Hepatic stellate cell (primary cell): Measurements from ENCODE around the gene LTBP2.

ENCODE experiments used
- DNase-seq: peaks from one replicate; pipeline ENCODE4 v3.0.0; 2011; ENCODE audit warnings: low spot score

The LTBP2 gene

DNA sequence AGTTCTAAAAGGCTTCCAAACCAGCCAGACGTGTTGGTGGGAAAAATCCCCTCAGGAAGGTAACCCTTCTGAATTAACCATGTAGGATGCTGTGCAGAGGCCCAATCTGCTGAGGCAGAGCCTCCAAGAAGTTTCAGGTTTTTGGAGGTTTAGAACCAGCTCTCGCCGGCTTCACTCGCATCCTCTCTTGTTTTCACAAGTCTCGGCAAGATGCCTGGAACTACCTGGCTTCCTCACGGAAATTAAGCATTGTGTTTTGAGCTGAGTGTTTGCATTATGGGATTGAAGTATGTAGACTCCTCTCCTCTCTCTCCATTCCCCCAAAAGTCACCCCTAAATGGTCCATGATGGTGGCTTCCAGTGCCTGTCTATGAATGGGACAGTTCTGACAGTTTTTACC lies 20.6 kb downstream of the LTBP2 start:
- no peak for DNase-seq

DNA sequence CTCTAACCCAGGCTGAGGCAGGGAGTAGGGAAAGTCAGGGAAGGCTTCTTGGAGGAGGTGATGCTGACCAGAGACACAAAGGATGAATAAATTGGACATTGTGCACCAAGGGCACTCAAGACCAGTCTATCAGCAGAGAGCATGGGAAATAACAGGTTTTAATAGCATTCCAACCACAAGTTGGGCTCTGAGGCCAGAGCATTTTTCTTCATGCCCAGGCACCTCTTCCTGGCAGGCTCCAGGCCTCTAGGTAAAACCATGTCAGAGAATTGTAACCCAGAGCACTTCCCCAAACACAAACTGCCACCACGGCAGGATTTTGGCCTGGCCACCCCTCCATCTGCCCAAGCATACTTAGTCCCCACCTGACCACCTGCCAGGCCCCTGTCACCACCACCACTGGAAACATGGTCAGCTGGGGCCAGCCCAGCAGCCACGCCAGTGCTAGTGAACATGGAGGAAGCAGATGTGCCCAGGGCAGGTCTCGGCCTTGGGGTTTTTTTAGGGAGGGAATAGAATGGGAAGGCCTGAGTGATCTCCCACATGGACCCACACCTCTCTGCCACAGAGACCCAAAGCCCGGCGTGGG lies 22.7 kb downstream of the LTBP2 start:
- DNase-seq, result no peak

DNA sequence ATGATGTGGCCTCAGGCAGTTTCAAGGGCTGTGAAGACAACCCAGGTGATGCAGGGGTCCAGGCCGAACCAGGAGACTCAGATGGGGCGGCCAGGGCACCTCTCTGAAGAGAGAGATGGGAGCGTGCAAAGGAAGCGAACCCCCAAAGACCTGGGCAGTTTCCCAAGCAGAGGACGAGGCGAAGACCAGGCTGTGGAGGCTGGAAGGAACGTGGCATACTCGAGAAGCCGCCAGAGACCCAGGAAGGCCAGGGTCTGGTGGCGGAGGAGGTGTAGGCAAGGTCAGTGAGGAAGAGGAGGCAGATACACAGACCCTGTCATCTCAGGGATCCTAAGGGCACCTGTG lies 24.7 kb downstream of the LTBP2 start:
- no peak for DNase-seq

DNA sequence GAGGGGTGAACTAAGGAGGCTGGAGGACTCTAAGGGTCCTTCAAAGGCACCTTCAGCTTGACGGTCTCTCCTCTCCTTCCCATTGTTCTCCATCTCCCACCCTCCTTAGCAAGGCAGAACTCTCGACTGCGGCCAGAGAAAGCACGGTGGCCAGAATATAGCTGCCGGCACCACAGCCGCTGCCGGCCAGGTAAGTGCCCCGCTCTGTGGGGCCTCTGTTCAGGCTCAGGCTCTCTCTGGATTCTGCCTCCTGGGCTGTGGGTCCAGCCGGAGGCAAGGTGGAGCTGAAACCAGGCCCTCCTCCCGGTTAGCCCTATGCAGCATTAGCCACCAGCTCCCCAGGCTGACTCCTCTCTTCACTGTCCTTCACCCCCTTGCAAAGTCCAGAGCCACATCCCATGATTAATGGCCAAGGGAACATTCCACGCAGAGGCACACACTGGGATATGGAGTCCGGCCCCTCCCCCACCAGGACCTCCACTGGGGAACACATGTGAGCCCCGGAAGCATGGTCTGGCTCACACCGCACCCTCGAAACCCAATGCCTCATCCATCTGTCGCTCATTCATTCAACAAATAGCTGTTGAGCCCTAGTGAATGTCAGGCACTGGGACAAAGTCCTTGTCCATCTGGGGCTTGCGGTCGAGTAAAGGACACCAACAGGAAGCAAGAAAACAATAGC lies 25.2 kb downstream of the LTBP2 start:
- no peak for DNase-seq

DNA sequence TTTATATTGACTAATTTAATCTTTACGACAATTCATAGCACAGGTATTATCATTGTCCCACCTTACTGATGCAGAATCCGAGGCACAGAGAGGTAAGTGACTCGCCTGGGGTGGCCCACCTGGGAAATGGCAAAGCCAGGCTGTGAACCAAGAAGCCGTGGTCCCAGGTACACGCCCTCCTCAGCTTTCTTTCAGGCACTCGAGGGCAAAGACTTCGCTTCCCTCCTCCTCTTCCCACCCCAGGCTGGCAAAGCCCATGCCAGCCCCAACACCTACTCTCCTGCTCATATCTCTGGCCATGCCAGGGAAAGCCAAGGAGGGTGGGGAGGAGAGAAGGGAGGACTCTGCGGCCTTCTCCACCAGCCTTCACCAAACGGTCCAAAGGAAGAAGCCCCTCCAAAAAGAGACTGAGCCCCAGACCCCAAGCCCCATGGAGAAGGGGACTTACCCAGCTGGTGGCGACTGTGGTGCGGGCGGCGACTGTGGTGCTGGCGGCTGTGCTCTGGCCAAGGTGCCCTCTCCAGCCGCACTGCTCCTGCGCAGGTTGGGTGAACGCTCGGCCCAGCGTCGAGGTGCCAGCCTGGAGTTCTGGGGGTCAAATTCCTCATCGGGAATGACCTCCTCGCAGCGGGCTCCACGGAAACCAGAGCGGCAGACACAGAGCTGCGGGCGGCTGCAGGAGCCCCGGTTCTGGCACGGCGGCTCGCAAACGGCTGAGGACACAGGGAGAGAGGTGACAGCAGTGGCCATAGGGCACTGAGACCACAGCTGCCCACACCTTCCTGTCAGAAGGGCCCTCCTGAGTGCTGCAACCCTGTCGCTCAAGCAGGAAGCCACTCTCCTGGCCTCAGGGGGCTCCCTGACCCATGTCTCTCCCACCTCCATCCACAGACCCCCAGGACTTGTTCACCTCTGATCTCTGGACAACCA lies 26.4 kb downstream of the LTBP2 start:
- no peak for DNase-seq

DNA sequence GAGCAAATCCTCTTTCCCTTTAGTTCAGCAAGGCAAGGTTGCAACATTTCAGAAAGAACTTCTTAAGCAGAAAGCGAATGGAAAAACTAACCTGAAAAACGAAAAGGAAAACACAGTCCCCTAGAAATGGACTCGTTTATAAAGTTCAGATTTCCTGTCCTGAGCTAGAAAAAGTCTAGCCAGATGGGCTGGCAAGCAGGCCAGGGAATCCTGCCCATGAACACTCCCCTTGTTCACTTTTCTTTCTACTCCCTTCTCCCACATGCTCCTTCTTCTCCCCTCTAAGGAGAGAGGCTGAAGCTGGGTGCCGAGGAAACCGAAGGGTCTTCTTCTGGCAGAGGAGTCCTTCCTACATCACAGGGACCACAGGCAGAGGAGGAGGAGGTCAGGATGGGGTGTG lies 27.1 kb downstream of the LTBP2 start:
- no peak for DNase-seq

DNA sequence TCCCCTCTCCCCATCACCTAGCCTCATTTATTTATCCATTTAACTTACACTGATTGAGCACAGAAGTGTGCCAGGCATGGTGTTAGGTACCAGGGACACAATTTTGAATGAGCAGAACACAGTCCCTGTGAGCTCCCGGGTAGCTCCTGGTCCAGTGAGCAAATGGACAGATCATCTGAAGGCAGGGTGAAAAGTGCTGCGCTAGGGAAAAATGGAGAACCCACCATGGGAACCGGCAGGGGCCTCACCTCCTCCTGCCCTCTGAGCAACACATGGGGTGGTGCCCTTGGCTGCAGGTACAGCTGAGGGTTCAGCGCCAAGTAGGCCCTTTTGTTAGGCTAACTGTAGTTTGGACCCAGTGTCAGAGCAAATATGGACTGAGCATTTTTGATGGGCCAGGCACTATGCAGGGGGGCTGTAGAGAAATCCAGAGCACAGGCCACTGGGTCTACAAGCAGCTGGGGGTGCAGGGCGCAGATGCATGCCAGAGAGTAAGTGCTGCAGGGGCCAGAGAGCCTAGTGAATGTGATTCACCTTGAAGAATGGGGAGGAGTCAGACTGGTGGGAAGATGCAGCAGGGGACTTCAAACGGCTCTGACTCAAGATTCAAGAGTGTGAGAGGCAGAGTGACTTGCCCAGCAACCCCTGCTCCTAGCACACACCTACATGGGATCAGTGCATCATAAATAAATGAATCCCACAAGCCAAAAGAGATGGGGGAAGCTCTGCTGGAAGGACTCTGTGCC lies 28.2 kb downstream of the LTBP2 start:
- DNase-seq, result peak; percentile 78

DNA sequence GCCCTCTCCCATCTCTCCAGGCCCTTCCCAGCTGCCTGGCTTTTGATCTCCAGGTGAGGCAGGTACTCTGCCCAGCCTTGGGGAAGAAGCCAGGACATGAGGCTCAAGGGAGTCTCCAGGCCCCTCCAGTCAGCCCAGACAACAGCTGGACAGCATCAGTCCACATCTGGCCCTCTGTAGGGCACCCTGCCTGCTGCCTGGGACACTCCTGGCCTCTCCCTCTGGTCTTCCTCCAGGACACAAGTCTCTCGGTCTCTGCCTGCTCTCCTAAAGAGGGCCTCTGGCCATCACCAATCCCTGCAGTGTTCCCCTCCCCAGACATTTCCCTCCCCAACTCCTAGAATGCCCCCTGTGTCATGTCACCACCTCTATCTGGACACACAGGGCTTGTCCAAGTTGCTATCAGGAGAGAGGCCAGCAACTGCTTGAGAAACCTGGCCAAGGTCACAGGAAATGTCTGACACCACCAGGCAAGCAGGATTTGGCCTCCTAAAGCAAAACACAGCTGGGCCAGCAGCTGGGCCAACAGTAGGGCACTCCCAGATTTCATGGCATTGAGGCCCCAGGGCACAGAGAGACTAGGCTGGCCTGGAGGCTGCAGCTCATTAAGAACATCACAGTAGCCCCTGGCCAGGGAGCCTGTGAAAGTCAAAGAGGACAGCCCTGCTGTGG lies 29.0 kb downstream of the LTBP2 start:
- DNase-seq, result no peak

DNA sequence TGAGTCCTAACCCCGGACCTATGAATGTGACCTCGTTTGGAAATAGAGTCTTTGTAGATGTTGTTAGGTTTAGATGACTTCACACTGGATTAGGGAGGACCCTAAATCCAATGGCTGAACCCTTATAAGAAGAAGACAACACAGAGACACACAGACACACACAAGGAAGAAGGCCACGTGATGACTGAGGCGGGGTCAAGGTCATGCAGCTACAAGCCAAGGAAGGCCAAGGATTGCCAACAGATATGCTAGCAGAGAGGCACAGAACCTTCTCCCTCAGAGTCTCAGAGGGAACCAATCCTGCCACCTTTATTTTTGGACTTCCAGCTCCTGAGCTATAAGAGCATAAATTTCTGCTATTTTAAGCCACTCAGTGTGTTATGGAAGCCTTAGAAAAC lies 31.8 kb downstream of the LTBP2 start:
- no peak for DNase-seq

DNA sequence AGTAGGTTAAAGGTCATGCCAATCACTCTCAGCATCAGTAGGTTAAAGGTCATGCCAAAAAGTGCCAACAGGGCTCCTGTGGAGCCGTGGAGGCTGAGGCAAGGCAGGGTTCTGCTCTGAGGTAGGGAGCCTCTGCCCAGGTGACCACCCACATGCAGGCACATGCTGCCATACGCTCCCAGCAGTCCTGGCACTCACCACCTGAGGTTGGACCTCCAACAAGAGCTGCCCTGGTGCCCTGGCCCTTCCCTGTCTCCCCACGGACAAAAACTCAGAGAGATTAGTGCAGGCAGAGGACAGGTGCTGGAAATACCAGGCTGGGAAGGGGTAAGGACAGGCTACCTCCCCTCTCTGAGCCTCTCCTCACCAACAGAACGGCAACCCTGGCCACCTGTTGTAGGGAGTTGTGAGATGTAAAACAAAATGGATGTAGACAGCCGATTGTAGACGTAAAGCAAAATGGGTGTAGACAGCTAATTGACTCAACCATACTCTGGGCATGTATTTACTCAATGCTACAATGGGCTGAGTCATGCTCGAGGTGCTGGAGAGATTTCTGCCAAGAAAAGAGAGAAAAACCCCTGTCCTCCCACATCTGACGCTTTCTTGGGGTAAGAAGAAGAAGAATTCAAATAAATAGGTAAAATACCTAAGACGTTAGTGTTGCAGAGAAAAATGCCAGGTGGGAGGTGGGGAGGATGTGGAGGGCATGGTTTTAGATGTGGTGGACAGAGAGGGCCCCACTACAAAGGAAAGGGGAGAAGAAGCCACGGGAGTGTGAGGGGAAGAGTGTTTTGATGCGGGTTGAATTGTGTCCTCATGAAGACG lies 32.4 kb downstream of the LTBP2 start:
- peak; percentile 74 for DNase-seq

DNA sequence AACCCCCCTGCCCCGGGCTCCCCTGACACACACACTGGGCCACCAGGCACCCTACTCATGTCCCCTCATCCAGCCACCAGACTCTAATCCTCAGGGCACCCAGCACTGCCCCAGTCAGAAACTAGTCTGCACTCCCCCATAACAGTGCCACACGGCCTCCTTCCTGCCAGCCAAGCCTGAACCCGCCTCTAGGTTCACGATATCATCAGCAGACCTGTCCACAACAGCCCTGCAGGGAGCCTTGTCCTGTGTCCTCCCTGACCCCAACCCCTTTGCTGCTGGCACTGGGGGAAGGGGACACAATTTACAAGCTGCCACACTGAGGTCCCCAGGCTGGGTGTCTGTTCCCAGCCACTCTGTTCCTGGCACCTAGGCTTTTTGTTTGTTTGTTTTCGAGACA lies 33.6 kb downstream of the LTBP2 start:
- no peak for DNase-seq

DNA sequence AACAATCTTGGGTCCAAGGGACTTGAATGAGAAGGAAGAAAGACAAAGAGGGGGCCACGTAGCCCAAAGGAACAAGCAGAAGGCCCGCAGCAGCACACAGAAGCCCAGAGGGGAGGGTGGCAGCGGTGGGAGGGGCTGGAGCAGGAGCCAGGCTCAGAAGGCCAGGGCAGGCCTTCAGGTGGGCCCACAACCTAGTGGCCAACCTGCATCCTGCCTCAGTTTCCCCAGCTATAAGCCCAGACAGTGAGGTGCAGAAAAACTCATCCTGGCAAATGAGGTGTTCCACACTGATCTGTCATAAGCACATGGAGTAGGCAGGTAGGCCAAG lies 34.1 kb downstream of the LTBP2 start:
- DNase-seq, result no peak

DNA sequence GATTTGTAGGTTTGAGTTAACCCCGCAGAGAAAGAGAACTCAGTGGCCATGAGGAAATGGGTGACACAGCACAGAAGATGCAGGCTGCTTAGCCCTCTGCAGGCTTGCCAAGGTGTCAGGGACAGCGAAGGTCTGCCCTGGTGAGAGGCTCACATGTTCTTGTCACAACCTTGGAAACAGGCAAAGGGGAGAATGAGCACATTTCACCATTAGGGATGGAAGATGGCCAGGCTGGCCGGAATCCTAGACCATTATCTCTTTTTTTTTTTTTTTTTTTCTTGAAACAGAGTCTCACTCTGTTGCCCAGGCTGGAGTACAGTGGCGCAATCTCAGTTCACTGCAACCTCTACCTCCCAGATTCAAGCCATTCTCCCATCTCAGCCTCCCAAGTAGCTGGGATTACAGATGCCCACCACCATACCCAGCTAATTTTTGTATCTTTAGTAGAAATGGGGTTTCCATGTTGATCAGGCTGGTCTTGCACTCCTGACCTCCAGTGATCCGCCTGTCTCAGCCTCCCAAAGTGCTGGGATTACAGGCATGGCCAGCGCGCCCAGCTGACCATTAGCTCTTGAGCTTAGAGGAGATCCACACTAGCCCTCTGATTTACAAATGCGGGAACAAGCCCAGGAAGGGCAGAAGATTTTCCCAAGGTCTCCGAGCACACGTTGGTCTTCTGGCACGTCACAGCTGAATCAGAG lies 34.6 kb downstream of the LTBP2 start:
- no peak for DNase-seq

DNA sequence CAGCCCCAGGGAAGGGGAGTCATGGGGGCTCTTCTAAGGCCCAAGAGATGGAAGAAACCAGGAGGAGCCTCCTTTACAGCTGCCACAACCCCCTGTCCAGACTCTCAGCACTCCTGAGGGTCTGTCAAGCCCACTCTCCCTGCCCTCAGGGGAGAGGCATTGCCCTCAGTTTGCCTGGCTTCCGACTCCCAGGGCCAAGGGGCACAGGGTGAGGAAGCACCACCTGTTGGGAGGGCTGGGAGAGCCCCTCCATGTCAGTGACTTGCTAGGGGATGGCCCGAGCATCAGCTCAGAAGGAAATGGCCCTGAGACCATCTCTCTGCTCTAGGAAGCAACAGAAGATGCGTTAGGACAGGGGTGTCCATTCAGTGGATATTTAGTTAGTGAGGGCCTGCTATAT lies 36.1 kb downstream of the LTBP2 start:
- DNase-seq, result no peak

DNA sequence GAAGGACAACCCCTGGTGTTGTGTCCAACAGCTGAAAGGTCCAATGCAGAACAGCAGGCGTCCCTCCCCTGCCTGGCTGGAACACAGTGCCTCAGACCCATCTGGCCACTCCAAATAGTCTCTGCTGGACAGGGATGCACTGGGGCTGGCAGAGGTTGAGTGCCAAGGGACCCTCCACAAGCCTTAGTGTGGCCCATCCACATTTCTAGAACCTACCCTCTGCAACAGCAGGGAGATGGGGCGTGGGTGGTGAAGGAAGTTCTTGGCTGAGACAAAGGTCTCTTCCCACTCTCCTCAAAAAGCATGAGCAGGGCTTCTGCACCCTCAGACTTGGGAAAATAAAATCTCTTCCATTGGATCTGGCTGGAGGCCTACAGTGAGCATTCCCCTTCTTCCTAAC lies 36.5 kb downstream of the LTBP2 start:
- no peak for DNase-seq

DNA sequence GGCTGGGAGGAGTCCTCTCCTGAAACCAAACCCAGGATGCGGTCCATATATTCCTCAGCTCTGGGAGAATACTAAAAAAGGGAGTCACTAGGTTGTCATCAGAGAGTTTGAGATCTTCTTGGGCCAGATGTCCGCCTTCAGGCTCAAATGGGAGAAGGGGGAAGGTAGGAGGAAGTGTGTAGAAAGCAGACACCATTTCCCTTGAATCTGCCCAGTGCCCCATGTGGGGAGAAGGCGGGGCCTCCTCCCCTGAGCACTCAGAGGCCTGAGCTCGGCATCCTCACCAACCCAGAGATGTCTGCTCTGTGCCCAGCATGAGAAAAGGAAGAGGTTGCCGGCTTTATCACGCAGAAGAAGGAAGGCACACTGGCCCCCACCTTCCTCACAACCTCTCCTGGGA lies 37.3 kb downstream of the LTBP2 start:
- no peak for DNase-seq

DNA sequence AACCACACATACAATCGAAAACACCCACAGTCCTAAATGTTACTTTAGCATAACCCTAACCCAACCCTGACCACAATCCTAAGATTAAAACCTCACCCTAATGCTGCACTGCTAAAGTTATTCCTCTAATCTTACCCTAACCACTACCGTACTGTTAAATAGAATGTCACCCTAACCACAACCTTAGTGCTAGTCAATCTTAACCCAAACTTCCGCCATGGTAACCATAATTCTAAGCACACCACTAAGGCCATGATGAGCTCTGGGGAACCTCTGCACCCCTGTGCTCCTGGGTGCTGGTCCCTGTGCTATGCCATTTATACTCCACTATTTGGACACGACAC lies 38.0 kb downstream of the LTBP2 start:
- DNase-seq, result no peak

DNA sequence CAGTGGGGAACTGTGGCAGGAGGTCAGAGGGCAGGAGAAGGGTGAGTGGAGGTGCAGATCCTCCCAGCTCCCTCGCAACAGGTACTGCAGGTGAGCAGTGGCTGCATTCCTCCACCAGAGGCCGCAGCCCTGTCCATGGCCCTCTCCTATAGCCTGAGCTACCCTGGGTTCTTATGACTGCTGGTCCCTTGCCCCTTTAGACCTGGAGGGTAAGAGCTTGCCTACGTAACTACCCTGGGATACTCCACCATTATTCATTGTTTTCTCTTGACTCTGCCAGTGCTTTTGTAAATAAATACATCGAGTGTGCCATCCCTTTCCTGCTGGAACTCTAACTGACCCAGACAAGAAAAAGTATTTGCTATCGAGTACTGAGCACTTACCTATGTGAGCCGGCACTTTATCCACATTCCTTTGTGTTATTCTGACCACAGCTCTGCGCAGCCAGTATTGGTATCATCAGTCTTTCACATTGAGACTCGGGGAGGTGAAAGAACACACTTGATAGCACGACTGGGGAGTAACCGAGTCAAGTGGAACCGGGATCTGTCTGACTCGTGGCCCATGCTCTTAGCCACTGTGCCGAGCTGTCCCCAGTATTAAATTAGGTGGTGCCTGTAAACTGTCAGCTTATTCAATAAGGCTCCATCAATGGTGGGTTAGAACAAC lies 38.5 kb downstream of the LTBP2 start:
- DNase-seq, result no peak

DNA sequence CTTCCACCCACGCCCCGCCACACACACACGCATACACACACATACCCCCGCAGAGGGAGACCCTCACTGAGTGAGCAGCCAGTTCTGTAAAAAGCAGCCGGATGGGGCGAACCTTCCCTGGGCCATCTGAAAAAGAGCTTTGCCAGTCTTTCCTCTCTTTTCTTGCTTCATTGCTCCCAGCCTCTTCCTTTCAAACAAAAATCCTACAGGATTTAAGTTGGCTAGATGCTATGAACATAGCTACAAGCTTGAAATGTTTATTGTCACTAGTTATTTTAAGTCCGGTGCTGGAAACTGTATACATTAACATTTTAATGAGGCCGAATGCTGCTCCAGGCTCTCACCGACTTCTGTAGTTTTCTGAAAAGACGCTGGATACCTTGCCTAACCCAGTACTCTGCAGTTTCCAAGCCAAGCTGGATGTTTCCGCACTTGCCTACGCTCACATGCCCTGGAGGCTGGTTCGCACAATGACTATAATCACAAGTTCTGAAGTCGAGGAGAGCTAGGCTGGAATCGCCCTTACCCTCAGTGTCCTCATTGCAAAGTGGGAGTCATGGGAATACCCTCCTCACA lies 39.2 kb downstream of the LTBP2 start:
- DNase-seq, result no peak
